Measurements from ENCODE around the gene XPR1.

GRCh38 chr1:180754453-180754852, 122.6 kb downstream of the XPR1 start:
- no peak for TF ChIP-seq CTCF (IDR thresholded peaks at IDR 0.05)
- TF ChIP-seq POLR2A (IDR thresholded peaks at IDR 0.05; ENCODE audit: low read depth): no peak
- no peak for TF ChIP-seq POLR2AphosphoS5 (IDR thresholded peaks at IDR 0.05)
- no peak for TF ChIP-seq EP300 (IDR thresholded peaks at IDR 0.05)

All from esophagus muscularis mucosa (tissue), 4 donors.